NCI-H2107 treated with DMSO at 0.1 percent for 48 hours (cell line): ENCODE measurements around the gene FAM111B.

Experiments used
- DNase-seq: peaks from one replicate; lab custom pipeline; 2025; ENCODE audit not compliant: unreplicated experiment; lab: John Stamatoyannopoulos, UW

The FAM111B gene

GRCh38 chr11:59157433-59157832 lies 50.4 kb downstream of the FAM111B start:
- no peak for DNase-seq

DNA sequence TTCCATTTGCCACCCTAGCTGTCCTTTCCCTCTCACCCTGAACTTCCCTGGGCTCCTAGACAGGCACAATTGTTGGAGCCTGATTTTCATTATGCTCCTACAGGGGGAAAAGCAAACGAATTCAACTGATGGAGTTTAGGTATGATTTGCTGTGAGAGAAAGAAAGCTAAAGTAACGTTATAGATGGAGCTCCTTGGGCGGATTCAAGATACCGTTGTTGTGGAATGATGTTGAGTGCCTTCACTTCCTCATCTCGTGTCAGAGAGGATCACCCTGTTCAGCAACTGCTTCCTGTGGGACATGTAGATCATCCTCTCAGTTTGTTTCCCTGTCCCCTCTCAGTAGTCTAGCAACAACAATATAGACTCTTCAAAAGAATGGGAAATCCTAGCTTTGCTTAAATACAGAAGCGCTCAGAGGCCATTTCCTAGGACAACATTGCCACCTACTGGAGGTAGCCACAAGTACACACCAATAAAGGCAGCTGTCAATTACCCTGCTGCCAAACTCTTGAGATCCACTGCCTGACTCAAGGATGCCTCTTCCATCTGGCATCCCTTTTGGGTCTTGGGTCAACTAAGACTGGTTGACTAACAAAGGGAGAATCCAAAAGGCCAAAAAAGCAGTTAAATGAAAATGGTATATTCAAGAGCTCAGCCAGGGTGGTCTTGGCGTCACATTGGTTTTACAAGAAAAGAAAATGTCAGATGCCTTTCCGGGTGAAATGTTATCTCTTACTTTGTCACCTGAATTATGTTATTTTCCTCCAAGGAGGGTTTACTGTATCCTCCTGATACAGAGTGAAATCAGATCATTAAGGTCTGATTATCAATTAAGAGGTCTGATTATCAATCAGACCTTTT lies 51.4 kb downstream of the FAM111B start:
- DNase-seq: peak; percentile 59

DNA sequence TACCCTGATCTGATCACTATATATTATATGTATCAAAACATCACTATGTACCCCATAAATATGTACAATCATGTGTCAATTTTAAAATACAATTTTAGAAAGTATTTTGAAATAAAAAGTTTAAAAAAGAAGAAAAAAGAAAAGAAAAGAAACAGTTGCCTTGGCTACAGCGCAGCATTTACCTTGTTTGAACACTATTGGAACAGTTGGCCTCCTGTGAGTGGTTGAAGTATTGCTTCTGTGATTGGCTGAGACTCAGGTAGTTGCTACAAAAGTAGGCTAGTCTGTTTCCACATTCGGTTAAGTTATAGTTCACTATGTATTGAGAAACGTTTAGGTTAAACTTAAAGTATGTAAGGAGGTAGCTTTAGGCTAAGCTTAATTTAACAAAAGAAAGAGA lies 57.0 kb downstream of the FAM111B start:
- no peak for DNase-seq

DNA sequence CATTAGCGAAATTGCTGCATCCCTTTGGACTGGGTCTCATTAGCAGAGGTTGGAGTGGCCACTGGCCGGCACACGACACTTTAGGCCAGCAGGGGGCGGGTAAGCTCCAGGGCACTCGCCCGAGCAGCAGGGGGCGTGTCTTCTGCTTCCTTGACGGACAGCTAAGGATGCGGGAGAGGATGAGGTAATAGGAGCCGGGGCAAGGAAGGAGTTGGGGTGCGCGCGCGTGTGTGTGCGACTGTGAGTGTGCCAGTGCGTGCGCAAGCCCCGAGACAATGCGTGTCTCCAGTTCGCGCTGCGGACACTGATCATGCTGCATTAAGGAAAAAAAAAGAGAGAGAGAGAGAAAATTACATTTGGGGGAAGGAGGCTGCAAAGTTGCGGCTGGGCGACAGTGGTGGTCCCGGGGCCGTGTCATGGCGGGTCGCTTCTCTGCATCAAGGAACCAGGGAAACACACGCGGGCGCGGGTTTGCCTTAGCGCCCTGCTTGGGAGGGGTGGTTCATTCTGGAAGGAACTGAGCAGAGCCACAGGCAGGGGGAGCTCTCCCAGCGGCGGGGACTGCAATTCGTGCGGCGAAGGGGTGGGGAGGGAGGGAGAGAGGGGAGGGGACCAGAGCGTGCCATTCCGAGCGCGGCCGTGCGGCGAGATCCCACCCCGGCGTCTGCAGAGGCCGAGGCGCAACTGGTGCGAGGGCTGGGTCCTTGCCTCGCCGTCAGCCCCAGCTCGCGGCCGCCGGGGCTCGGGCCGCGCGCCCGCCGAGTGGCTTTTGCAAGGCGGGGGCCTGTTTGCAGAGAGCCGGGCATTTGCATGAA lies 64.7 kb downstream of the FAM111B start, which contains the start of gene DTX4:
TSS of gene DTX4 (plus strand) at position 625 of the 815 bp plus-strand sequence. CDS start 464 bp downstream, outside the sequence.
- DNase-seq: peak; percentile 64

DNA sequence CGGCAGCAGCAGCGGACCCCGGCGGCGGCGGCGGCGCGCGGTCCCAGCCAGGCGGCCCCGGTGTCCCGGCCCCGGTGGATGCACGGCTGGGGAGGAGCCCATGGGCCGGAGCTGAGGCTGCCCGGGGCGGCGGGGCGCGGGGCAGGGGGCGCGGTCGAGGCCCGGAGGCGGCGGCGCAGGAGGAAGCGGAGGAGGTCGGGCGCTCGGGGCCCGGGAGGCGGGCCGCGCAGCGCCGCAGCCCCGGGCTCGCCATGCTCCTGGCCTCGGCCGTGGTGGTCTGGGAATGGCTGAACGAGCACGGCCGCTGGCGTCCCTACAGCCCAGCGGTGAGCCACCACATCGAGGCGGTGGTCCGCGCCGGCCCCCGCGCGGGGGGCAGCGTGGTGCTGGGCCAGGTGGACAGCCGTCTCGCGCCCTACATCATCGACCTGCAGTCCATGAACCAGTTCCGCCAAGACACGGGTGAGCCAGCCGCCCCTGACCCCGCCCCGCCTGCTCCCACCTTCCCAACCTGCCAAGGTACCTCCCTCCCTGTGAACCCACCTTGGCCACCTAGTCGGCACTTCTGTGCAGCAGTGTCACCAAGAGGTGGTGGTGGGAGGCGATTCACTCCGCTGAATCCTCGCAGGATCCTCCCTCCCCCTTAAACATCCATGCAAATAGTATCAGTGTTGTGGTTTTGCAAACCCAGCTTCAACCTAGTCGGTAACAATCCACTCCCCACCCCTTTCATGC lies 65.5 kb downstream of the FAM111B start:
- no peak for DNase-seq

DNA sequence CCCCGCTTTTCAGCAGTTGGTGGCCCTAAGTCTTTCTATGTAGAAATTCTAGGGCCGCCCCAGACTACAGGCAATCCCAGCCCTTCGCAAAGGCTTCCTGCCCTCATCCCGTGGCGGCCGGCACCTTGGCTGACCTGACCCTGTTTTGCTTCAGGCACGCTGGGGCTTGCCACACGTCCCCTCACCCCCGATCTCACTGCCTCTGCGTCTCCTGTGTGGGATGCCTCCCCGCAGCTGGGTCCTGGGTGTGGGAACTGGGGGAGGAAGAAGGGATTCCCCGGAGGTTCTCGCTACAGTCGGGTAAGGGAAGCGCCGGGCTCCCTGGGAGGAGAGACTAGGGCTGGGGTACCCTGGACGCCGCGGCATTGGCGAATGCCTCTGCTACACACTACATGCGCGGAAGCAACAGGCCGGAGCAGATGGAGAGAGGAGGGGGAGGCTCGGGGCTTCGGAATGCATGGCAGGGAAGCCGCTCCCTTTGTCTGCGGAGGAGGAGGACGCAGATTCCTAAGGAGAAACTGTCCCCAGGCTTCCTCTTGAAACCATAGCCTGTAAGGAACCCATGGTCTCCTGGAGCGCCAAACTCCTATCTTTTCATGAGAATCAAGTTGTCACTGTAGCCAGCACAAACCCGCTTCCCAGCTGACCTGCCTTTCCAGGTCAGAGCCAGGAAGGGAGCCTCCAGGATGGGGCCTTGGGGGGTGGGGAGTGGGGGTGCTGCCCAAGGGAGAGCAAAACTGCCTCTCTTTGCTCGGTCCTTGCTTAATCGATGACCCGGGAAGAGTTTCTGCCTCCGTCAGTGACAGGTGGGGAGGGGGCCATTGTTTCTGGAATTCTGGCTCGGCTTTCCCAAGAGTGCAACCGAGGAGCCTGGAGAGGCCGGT lies 66.3 kb downstream of the FAM111B start:
- no peak for DNase-seq

GRCh38 chr11:59173964-59174663 lies 67.1 kb downstream of the FAM111B start:
- DNase-seq: no peak

DNA sequence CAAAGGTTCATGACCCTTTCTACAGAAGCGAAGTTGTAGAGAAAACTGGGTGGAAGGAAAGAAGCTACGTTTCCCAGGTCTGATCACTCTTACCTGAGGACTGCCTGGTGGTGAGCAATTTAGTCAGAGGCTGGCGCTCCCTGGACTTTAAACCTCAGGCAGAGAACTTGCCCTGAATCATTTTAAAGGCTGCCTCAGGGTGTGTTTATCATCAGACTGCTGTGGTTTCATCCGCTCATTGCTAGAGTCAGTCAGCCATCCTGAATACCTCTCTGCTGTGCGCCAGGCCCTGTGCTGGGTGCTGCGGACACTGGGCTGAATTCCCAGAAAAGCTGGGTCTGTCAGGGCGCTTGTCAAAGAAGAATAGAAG lies 67.6 kb downstream of the FAM111B start:
- DNase-seq: no peak

- no peak for DNase-seq
These were observed 68.1 kb downstream of the FAM111B start for GRCh38 chr11:59175091-59175501.

- no peak for DNase-seq
These were observed 69.3 kb downstream of the FAM111B start for GRCh38 chr11:59176330-59176729.
